Prostate gland (tissue), 2 donors: ENCODE measurements around the gene ELMO1. TPM values are rescaled to one million over a fixed set of nuclear protein-coding genes. Genes with fewer than 3 reads are reported as not detected.

Experiments
- DNase-seq: peaks from one replicate; pipeline ENCODE4 v3.0.0-alpha.2; 2019; ENCODE audit warnings: low spot score
- H3K27ac ChIP-seq, 2 donors: fragments of 200-600 bp; sonication (generic); 2 replicates each; pipeline ENCODE4 v1.5.1; 2017 to 2019
- H3K27me3 ChIP-seq: fragments of 200-600 bp; sonication (generic); replicated peaks from 2 replicates; pipeline ENCODE4 v1.5.1; 2019; ENCODE audit not compliant: insufficient read depth
- H3K36me3 ChIP-seq, 2 donors: fragments of 200-600 bp; sonication (generic); 1 replicate in 1 of 2; 2 replicates in 1 of 2; pipeline versions ENCODE4 v1.5.1 to v1.8.1; 2017 to 2019
- H3K4me1 ChIP-seq: fragments of 200-600 bp; sonication (generic); replicated peaks from 2 replicates; pipeline ENCODE4 v1.5.1; 2019
- H3K4me3 ChIP-seq, 2 donors: fragments of 200-600 bp; sonication (generic); 2 replicates each; pipeline ENCODE4 v1.5.1; 2017 to 2019
- H3K9me3 ChIP-seq: fragments of 200-600 bp; sonication (generic); 2 replicates; pipeline ENCODE4 v1.5.1; 2017
- CTCF ChIP-seq, 4 experiments: fragments of 200-600 bp in 2 of 4; fragments of 450-650 bp in 2 of 4; sonication (generic) in 2 of 4; IDR thresholded peaks; 1 replicate in 3 of 4; 2 replicates in 1 of 4; pipeline ENCODE4 v1.5.1; 2016 to 2019; ENCODE audit warnings: antibody characterized with exemption in 4 of 4, mild to moderate bottlenecking in 2 of 4, moderate library complexity in 2 of 4
- POLR2A ChIP-seq: fragments of 450-650 bp; IDR thresholded peaks from one replicate; pipeline ENCODE4 v1.6.1; 2016; ENCODE audit warnings: antibody characterized with exemption, mild to moderate bottlenecking
- POLR2AphosphoS5 ChIP-seq: sonication (generic); formaldehyde crosslinking; IDR thresholded peaks from one replicate; pipeline ENCODE4 v1.6.1; 2017; ENCODE audit warnings: antibody characterized with exemption
- WGBS: methylation state at CpG from one replicate; pipeline ENCODE4 v1.1.5; 2018; 5-methylcytosine and 5-hydroxymethylcytosine counted together
- intact Hi-C: fragments of 100-400 bp; cut with DNase I; formaldehyde crosslinking; loops from one replicate; pipeline ENCODE4 v1.14.2; 2022
- total RNA-seq, 2 donors: library from RNA; depleted of rRNA; stranded (reverse); fragments of >200 nt; gene quantifications; one replicate each; pipeline ENCODE4 v1.1.0, GENCODE V29; 2016

The ELMO1 gene
- total RNA-seq, 2 donors from 2014 or later = 6.7 to 19.3 TPM

- H3K9me3 ChIP-seq = no peaks in the 10 kb centered on the region
- H3K4me1 ChIP-seq = no peaks in the 10 kb centered on the region
- no peaks in the 10 kb centered on the region for H3K36me3 ChIP-seq
- H3K27me3 ChIP-seq = no peaks in the 10 kb centered on the region
- DNase-seq = no peak
- TF ChIP-seq POLR2AphosphoS5 = no peak
- no peak for TF ChIP-seq CTCF (IDR thresholded peaks at IDR 0.05)
- TF ChIP-seq POLR2A = no peak
- intact Hi-C loops = no loop called here
- no peak overlapping the region for H3K4me3 ChIP-seq
- no peak overlapping the region for H3K27ac ChIP-seq
Observed at GRCh38 chr7:36961693-36962092, 487.0 kb downstream of the ELMO1 start.

- intact Hi-C loops = no loop called here
- H3K27ac ChIP-seq = no peak overlapping the region
- H3K9me3 ChIP-seq = no peaks in the 10 kb centered on the region
- no peaks in the 10 kb centered on the region for H3K36me3 ChIP-seq
- no peak for DNase-seq
- 81% methylated on average over 2 of the region's 2 CpGs for WGBS
- TF ChIP-seq POLR2AphosphoS5 (no peak), CTCF (IDR thresholded peaks at IDR 0.05) (no peak), POLR2A (no peak)
- H3K4me3 ChIP-seq = no peak overlapping the region
- no peaks in the 10 kb centered on the region for H3K4me1 ChIP-seq
- H3K27me3 ChIP-seq = no peaks in the 10 kb centered on the region
Observed at GRCh38 chr7:36961097-36961496, 487.6 kb downstream of the ELMO1 start.

- H3K27ac ChIP-seq = no peak overlapping the region
- intact Hi-C loops = no loop called here
- no peak for DNase-seq
- no peaks in the 10 kb centered on the region for H3K9me3 ChIP-seq
- no peaks in the 10 kb centered on the region for H3K36me3 ChIP-seq
- WGBS = 95% methylated on average over 1 of the region's 1 CpG
- H3K4me1 ChIP-seq = no peaks in the 10 kb centered on the region
- H3K4me3 ChIP-seq = no peak overlapping the region
- TF ChIP-seq CTCF (IDR thresholded peaks at IDR 0.05) = no peak
- no peak for TF ChIP-seq POLR2AphosphoS5
- TF ChIP-seq POLR2A = no peak
- no peaks in the 10 kb centered on the region for H3K27me3 ChIP-seq
Observed at GRCh38 chr7:36960105-36960504, 488.6 kb downstream of the ELMO1 start.

- Histone ChIP-seq H3K9me3 (no peaks in the 10 kb centered on the region), H3K4me1 (no peaks in the 10 kb centered on the region), H3K27me3 (no peaks in the 10 kb centered on the region), H3K27ac (no peak overlapping the region), H3K36me3 (no peaks in the 10 kb centered on the region), H3K4me3 (no peak overlapping the region)
- intact Hi-C loops = no loop called here
- TF ChIP-seq POLR2A (no peak), CTCF (IDR thresholded peaks at IDR 0.05) (no peak), POLR2AphosphoS5 (no peak)
- 36% methylated on average over 4 of the region's 4 CpGs for WGBS
- DNase-seq = no peak
Observed at GRCh38 chr7:36958111-36958733, 490.4 kb downstream of the ELMO1 start.

- no peaks in the 10 kb centered on the region for H3K4me1 ChIP-seq
- H3K4me3 ChIP-seq = no peak overlapping the region
- no peak overlapping the region for H3K27ac ChIP-seq
- WGBS = 79% methylated on average over 3 of the region's 3 CpGs
- no peaks in the 10 kb centered on the region for H3K27me3 ChIP-seq
- intact Hi-C loops = no loop called here
- TF ChIP-seq CTCF (IDR thresholded peaks at IDR 0.05) (no peak), POLR2AphosphoS5 (no peak), POLR2A (no peak)
- no peaks in the 10 kb centered on the region for H3K36me3 ChIP-seq
- no peak for DNase-seq
- no peaks in the 10 kb centered on the region for H3K9me3 ChIP-seq
Observed at GRCh38 chr7:36957620-36958019, 491.0 kb downstream of the ELMO1 start.
